AG09319 (cell line): ENCODE data around the gene MCRIP2.

Experiments used
- DNase-seq: peaks from one replicate; pipeline ENCODE4 v3.0.0-alpha.2; 2010; ENCODE audit warnings: low read depth; ENCODE audit errors: extremely low read depth
- TF ChIP-seq, protein P1 (sequence below): IDR thresholded peaks from 2 replicates; pipeline ENCODE4 v1.5.1; 2011; ENCODE audit warnings: low read depth, mild to moderate bottlenecking, inconsistent platforms, low read length, moderate library complexity

The MCRIP2 gene

GRCh38 chr16:619476-620100, 22.0 kb upstream of the MCRIP2 start:
- TF ChIP-seq, protein P1, sequence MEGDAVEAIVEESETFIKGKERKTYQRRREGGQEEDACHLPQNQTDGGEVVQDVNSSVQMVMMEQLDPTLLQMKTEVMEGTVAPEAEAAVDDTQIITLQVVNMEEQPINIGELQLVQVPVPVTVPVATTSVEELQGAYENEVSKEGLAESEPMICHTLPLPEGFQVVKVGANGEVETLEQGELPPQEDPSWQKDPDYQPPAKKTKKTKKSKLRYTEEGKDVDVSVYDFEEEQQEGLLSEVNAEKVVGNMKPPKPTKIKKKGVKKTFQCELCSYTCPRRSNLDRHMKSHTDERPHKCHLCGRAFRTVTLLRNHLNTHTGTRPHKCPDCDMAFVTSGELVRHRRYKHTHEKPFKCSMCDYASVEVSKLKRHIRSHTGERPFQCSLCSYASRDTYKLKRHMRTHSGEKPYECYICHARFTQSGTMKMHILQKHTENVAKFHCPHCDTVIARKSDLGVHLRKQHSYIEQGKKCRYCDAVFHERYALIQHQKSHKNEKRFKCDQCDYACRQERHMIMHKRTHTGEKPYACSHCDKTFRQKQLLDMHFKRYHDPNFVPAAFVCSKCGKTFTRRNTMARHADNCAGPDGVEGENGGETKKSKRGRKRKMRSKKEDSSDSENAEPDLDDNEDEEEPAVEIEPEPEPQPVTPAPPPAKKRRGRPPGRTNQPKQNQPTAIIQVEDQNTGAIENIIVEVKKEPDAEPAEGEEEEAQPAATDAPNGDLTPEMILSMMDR = no peak
- DNase-seq = no peak

- no peak for DNase-seq
- TF ChIP-seq, protein P1 = no peak
Observed at GRCh38 chr16:620700-621525, 20.7 kb upstream of the MCRIP2 start.

- TF ChIP-seq, protein P1 = no peak
- no peak for DNase-seq
Observed at GRCh38 chr16:621526-622105, 20.0 kb upstream of the MCRIP2 start.

DNA sequence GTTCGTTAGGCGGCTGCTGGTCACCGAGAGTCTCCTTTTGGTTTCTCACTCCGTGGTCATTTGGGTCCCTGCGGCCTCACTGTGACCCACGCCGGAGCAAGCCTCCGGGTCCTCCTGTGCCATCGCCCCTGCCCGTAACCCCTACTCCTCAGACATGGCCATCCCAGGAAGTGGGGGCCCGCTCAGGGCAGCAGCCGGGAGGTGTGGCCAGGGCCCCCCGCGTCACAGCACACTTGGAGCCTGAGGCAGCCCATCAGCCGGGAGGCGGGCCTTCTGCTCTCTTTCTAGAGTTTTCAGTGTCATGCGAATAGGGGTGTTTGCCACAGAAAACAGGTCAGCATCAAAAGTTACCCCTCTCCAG, 18.7 kb upstream of the MCRIP2 start:
- TF ChIP-seq, protein P1 = no peak
- DNase-seq = no peak

- TF ChIP-seq, protein P1 = no peak
- no peak for DNase-seq
Observed at GRCh38 chr16:624526-625070, 17.0 kb upstream of the MCRIP2 start.

DNA sequence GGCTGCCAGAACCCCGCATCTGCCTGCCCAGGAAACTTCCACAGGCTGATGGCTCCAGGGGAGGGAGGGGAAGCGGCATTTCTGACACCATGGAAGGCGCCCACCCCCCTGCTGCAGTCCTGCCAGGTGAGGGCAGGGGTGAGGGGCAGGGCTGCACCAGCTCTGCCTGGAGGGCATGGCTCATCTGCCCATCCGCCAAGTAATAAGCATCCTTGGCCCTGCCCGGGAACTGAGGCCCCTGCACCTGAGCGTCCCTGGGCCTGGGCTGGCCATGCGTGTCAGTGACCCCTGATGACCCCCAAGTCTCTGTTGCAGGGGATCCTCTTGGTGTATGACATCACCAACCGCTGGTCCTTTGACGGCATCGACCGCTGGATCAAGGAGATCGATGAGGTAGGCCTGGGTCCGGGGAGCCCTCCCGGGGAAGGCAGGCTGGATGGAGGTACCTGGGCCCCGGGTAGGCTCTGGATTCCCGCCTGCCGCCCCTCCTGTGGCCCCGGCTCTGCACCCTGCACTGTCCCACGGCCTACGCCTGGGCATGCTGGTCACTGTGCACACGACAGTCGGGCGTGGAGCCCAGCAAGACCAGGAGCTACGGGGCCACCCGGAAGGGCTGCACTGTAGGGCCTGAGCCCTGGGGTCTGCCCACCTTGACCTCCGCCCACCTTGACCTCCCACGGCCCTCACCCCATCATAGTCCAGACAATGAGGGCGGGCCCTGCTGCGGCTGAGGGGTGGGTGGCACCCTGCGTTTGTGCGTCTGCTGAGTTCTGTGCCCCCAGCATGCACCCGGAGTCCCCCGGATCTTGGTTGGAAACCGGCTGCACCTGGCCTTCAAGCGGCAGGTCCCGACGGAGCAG, 16.3 kb upstream of the MCRIP2 start:
- DNase-seq = no peak
- TF ChIP-seq, protein P1 = no peak
